ENCODE data around the gene GABBR1. TPM values are rescaled to one million over a fixed set of nuclear protein-coding genes. Genes with fewer than 3 reads are reported as not detected.

GABBR1 gene
- total RNA-seq, 1 donor from 2014 or later = 138 TPM

DNA sequence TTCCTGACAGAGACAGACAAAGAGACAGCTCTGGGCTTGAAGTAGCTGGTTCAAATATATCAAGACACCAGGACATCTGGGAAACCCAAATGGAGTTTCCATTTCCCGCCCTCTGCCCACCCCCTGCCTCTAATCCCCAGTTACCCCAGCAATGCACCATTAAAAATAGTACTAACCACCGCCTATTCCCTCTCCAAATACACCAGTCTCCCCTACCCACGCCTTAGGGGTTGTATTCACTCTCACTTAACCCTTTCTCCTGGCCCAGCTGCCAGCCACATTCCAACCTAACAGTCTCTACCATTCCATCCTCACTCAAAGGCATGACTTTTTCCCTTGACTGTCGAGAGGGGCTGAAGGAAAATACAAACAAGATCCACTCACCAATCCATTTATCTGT lies 22.4 kb downstream of the GABBR1 start:
- TF ChIP-seq, protein P1, sequence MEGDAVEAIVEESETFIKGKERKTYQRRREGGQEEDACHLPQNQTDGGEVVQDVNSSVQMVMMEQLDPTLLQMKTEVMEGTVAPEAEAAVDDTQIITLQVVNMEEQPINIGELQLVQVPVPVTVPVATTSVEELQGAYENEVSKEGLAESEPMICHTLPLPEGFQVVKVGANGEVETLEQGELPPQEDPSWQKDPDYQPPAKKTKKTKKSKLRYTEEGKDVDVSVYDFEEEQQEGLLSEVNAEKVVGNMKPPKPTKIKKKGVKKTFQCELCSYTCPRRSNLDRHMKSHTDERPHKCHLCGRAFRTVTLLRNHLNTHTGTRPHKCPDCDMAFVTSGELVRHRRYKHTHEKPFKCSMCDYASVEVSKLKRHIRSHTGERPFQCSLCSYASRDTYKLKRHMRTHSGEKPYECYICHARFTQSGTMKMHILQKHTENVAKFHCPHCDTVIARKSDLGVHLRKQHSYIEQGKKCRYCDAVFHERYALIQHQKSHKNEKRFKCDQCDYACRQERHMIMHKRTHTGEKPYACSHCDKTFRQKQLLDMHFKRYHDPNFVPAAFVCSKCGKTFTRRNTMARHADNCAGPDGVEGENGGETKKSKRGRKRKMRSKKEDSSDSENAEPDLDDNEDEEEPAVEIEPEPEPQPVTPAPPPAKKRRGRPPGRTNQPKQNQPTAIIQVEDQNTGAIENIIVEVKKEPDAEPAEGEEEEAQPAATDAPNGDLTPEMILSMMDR (IDR thresholded peaks at IDR 0.05; ENCODE audit: unreplicated experiment) = no peak
- Mint-ChIP-seq H3K27me3 (ENCODE audit: low read depth) (no peaks in the 10 kb centered on the region), H3K9me3 (no peaks in the 10 kb centered on the region), H3K4me3 (no peak overlapping the region), H3K27ac (no peak overlapping the region), H3K4me1 (no peaks in the 10 kb centered on the region), H3K36me3 (peaks cover 43% of the 10 kb centered on the region)
- DNase-seq (ENCODE audit: low spot score in 2 of 2, unreplicated experiment in 2 of 2) = no peak

DNA sequence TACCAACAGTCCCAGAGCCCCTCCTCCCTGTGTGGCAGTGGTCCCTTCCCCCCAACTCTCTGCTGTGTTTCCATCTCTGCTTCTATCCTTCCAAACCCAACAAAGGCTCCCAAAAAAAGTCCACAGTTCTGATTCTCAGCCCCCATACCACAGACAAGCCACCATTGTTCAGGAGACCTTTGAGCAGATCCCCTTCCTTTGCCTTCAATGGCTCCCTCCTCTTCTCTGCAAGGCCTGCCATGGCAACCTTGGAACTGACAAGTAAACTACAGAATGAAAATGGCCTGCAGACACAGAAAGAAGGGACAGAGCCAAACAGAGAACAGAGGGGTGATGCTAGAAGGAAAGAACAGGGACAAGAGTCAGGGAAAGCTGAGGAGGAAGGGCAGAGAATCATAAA lies 24.9 kb downstream of the GABBR1 start:
- no peak overlapping the region for H3K4me3 Mint-ChIP-seq
- H3K27ac Mint-ChIP-seq = no peak overlapping the region
- DNase-seq (ENCODE audit: low spot score in 2 of 2, unreplicated experiment in 2 of 2) = no peak
- TF ChIP-seq, protein P1 (IDR thresholded peaks at IDR 0.05; ENCODE audit: unreplicated experiment) = no peak
- H3K27me3 Mint-ChIP-seq (ENCODE audit: low read depth) = no peaks in the 10 kb centered on the region
- peaks cover under 1% of the 10 kb centered on the region for H3K4me1 Mint-ChIP-seq
- no peaks in the 10 kb centered on the region for H3K9me3 Mint-ChIP-seq
- H3K36me3 Mint-ChIP-seq = peaks cover 49% of the 10 kb centered on the region

DNA sequence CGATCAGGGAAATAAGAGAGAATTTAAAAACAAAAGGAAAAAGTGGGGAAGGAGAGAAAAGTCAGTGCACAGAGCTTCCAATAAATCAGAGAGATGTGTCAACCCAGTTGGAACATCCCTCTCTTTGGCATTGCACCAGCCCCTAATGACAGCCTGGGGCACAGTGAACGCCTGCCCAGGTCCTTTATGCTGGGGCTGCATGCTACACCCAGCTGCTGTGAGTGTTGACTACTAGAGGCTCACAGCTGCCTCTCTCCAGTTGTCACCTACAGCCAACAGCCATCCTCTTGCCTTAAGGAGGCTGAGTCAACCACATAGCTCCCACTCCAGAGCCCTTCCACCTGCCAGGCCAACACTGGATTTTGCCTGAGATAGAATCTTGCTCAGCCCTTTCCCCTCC lies 29.1 kb downstream of the GABBR1 start:
- Mint-ChIP-seq H3K27ac (no peak overlapping the region), H3K4me3 (no peak overlapping the region), H3K27me3 (ENCODE audit: low read depth) (no peaks in the 10 kb centered on the region), H3K9me3 (no peaks in the 10 kb centered on the region), H3K36me3 (peaks cover 43% of the 10 kb centered on the region), H3K4me1 (peaks cover 6% of the 10 kb centered on the region)
- TF ChIP-seq, protein P1 (IDR thresholded peaks at IDR 0.05; ENCODE audit: unreplicated experiment) = no peak
- DNase-seq (ENCODE audit: low spot score in 2 of 2, unreplicated experiment in 2 of 2) = no peak

DNA sequence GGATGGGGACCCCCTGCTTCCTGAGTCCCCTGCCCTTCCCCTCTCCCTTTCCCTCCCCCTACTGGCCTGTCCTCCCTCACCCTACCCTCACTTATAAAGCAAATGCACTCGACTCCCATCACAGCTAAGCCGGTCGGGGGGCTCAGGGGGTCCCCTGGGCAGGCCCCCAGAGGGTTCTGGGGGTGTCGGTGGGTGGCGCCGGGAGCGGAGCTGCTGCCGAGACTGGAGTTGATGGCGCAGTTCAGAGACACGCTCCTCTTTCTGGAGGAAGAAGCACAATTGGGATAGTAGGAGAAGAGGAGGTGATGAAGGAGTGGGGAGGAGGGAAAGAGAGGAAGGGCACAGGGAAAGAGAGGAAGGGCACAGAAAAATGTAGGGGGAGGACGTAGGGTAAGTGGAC lies 29.5 kb downstream of the GABBR1 start:
- no peaks in the 10 kb centered on the region for H3K9me3 Mint-ChIP-seq
- no peak for DNase-seq (ENCODE audit: low spot score in 2 of 2, unreplicated experiment in 2 of 2)
- TF ChIP-seq, protein P1 (IDR thresholded peaks at IDR 0.05; ENCODE audit: unreplicated experiment) = no peak
- peaks cover 40% of the 10 kb centered on the region for H3K36me3 Mint-ChIP-seq
- no peak overlapping the region for H3K27ac Mint-ChIP-seq
- H3K4me3 Mint-ChIP-seq = no peak overlapping the region
- no peaks in the 10 kb centered on the region for H3K27me3 Mint-ChIP-seq (ENCODE audit: low read depth)
- H3K4me1 Mint-ChIP-seq = peaks cover 6% of the 10 kb centered on the region

DNA sequence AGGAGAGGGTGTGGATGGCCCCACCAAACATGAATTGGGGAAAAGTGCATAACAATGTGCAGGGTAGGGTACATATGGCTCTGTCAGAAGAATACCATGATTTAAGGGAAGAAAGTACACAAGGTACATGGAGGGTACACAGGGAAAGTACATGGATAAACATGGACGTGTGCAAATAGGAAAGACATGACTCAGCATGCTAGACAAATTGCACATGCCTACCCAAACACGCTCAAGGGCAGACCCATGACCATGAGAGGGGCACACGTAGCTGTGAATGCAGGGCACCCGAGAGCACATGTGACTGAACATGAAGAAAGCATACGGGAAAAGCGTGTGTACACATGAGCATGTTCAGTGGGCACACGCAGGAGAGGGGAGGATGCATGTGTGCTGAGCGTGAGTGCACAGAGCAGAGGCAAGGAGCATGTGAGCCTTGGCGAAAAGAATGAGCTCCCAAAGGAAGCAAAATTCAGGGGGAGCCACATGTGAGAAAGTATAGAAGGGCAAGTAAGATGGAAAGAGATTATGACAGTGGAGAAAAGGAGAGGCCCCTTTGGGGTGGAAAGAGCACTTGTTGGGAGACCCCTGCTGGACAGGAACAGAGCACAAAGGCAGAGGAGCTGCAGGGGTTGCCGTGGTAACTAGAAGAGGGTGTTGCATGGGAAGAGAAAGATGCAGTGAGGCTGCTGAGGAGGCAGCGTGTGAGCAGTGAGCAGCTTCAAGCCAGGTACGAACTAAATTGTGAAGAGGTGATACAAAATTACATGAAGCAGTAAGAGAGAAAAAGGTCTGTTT lies 30.2 kb downstream of the GABBR1 start:
- Mint-ChIP-seq H3K27me3 (ENCODE audit: low read depth) (no peaks in the 10 kb centered on the region), H3K4me3 (no peak overlapping the region), H3K27ac (no peak overlapping the region), H3K36me3 (peaks cover 35% of the 10 kb centered on the region), H3K4me1 (peaks cover 6% of the 10 kb centered on the region), H3K9me3 (no peaks in the 10 kb centered on the region)
- no peak for DNase-seq (ENCODE audit: low spot score in 2 of 2, unreplicated experiment in 2 of 2)
- TF ChIP-seq, protein P1 (IDR thresholded peaks at IDR 0.05; ENCODE audit: unreplicated experiment) = no peak
